ENCODE measurements around the gene CNTN1.

Gene CNTN1

DNA sequence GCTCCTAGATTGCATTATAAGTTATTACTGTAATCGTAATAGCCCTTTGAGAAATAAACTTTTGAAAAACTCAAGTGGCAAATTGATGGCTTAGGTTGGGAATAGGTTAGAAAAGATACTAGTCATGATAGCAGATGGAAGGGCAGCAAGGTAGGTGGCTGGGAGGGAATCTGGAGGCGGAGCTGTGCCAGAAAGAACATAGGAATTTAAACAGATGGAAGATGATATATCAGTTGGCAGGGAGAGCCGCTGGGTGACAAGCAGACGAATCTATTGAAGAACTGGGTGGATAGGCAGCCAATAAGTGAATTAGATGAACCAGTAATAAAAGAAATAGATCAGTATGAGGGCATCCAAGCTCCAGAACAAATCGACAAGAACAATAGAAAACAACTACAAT is 142.1 kb downstream of the CNTN1 start:
- no peak for DNase-seq (ENCODE audit: low read depth in 3 of 3, low spot score in 1 of 3)

- DNase-seq (ENCODE audit: low read depth in 3 of 3, low spot score in 1 of 3): no peak
Observed at GRCh38 chr12:40837891-40838429, 145.7 kb downstream of the CNTN1 start.

- no peak for DNase-seq (ENCODE audit: low read depth in 3 of 3, low spot score in 1 of 3)
Observed at GRCh38 chr12:40843495-40843894, 151.3 kb downstream of the CNTN1 start.

GRCh38 chr12:40853221-40853620 is 161.0 kb downstream of the CNTN1 start:
- DNase-seq (ENCODE audit: low read depth in 3 of 3, low spot score in 1 of 3): no peak

DNA sequence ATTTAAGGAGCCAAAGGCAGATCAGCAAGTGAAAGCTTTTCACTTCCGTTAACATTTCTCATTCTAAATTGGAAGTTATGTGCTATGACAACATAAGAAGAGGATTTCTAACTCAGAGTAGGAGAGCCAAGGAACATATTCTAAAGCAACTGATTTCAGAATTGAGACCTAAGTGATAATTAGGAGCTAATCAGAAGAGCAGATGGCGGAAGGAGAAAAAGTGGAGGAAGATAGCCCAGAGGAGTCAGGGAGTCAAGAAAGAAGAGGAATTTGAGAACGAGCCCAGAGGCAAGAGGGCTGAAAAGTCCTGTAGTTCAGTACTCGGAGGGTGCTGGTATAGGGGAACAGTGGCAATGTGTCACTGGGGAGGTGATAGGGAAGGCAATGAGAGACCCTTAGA is 162.4 kb downstream of the CNTN1 start:
- DNase-seq (ENCODE audit: low read depth in 3 of 3, low spot score in 1 of 3): no peak

DNA sequence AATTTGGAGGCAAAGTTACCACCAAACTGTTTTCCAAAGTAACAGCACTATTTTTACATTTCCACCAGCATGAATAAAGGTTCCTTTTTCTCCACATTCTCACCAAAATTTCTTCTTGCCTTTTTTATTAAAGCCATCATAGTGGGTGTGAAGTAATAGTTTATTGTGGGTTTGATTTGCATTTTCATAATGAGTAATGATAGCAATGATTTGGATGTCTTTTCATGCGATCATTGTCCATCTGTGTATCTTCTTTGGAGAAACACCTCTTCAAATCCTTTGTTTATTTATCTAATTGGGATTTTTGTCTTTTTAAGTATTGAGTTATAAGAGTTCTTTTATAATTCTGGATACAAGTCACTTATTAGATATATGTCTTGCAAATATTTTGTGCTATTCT is 172.7 kb downstream of the CNTN1 start:
- DNase-seq (ENCODE audit: low read depth in 3 of 3, low spot score in 1 of 3): no peak

DNA sequence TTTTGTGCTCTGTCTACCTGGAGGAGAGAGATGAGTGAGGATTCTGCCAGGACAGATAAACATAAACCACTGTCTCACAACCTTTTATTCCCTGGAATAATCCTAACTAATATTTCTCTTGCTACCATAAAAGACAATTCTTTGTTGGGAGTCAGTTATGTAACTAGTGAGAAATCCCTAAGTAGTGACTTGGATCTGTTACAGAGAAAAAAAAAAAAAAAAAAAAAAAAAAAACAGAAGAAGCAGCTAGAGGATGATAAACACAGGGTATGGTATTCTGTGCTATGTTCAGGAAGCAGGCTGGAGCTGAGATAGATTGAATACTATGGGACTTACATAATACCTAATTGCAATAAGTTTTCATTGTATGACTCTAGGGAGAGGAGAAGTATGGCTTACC is 178.7 kb downstream of the CNTN1 start:
- no peak for DNase-seq (ENCODE audit: low read depth in 3 of 3, low spot score in 1 of 3)

- DNase-seq (ENCODE audit: low read depth in 3 of 3, low spot score in 1 of 3): no peak
Observed at GRCh38 chr12:40874868-40875267, 182.6 kb downstream of the CNTN1 start.

DNA sequence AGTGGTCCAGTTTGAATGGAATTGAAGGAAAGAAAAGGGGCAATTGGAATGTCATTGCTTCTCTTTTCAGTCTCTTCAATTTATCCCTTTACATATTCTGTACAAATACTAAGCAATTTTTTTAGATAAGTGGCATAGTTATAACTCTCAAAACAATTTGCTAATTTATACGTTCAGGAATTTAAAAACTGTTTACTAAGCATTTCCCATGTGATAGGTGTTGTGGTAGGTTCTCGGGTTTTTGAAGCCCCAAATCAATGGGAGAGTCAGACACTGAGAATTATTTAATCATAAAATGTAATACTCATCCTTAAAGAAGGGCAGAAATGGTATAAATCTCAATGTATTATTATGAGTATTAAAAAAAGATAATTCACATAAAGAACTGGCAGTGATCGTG is 197.1 kb downstream of the CNTN1 start:
- no peak for DNase-seq (ENCODE audit: low read depth in 3 of 3, low spot score in 1 of 3)

GRCh38 chr12:40892528-40892927 is 200.3 kb downstream of the CNTN1 start:
- no peak for DNase-seq (ENCODE audit: low read depth in 3 of 3, low spot score in 1 of 3)

- DNase-seq (ENCODE audit: low read depth in 3 of 3, low spot score in 1 of 3): no peak
Observed at GRCh38 chr12:40898505-40898904, 206.3 kb downstream of the CNTN1 start.

DNA sequence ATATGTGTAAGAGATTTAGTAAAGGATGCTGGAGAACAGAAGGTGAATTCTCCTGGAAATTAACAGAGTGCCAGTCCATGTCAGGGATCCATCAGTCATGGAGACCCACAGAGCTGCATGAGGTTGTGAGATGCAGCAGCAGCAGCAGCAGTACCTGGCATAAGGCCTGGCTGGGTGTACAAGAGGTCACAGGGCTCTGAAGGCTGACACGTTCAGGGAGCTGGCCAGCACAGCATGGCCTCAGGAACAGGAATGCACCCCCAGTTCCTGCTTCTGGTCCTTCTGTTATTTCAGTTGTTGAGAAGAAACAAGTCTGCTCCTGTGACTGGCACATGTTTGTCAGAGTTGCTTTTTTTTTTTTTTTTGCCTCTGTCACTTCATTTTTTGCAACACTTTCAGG is 210.8 kb downstream of the CNTN1 start:
- DNase-seq (ENCODE audit: low read depth in 3 of 3, low spot score in 1 of 3): no peak

DNA sequence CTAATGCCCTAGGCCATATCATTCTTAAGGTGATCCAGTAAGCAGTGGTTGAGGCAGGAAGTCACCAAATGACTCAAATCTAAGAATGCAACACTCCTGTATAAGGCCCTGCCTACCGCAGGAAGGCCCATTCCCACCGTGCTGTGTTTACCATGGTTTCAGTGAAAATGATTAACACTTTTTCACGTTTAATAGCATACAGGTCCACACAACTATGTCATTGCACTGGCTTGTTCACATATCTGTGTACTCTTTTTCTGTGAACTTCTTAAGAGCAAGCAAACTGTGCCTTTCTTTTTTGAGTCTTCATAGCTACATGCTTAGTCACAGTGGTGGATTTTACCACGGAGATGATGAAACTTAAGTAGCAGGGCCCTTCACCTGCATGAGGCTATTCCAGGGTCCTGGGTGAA is 214.9 kb downstream of the CNTN1 start:
- no peak for DNase-seq (ENCODE audit: low read depth in 3 of 3, low spot score in 1 of 3)

GRCh38 chr12:40911676-40912075 is 219.4 kb downstream of the CNTN1 start:
- DNase-seq (ENCODE audit: low read depth in 3 of 3, low spot score in 1 of 3): no peak

DNA sequence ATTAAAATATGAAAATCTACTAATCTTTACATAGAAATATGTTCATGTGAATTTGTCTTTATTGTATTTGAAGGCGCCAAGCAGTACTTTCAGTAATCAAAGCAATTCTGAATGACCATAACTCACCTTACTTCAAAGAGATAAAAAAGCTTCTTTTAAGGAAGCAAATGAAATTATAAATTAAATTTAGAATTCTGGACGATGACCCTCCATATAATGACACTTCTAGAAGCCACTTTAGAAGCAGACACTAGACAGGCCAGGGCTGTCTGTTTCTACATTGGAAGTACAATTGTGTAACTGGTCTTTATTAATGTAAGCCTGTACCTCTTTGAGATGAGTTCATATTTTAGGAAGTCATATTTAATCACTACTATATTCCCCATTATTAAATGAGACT is 222.9 kb downstream of the CNTN1 start:
- DNase-seq (ENCODE audit: low read depth in 3 of 3, low spot score in 1 of 3): no peak

DNA sequence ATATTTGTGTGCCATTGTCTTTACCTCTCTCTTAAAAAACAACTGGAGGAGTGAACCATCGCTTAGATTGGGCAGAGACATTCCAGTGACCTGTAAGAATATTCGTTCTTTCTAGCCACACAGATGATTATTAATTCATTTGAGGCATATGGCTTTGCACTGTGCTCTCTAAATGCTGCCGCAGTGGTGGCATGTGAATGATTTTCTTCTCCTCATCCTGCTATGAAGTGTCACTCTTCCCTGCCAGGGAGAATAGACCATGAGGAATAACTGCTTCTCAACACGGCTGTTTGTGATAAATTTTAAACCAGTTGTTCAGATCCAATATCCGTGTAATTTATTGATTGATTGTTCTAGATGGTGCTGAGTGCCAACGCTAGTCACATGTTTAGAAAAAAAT is 225.3 kb downstream of the CNTN1 start:
- no peak for DNase-seq (ENCODE audit: low read depth in 3 of 3, low spot score in 1 of 3)

DNA sequence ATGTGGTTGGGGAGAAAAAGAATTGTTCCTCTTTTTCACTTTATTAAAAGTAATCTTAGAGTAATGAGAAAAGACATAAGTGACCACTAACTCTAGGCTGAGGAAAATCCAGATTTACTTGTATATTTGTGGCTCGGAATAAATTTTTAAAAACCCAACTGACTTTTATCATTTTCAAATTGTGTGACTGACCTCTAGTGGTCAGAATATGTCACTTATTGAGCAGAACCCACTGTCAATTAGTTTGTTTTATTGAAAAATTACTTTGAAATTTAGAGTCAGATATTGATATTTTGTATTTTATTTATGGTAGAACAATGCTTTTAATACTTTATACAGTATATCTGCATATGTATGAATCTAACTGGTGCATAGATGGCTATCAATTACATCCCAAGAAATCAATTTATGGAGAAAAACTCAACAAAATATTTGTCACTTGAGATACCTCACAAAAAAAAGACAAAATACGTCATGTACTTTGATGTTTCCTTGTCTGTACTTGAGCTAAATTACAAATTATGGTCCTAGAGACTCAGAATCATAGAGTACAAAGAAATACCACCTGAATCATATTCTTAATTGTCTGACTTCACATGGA is 229.4 kb downstream of the CNTN1 start:
- no peak for DNase-seq (ENCODE audit: low read depth in 3 of 3, low spot score in 1 of 3)

DNA sequence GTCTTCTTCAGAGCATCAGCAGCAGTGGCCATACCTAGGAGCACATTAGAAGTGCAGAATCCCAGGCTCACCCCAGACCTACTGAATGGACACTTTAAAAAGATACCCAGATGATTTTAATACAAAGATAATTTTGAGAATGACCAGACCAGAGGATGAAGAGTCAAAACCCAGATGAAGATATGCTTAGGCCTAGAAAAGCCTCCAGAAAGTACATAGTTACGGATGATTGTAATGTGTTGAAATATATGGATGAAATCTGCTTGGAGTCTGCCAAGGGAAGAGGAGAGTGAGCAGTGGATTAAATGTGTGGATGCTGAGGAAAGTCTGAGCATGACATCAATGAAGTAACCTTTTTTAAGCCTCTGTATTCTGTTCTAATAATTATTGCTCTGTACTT is 245.7 kb downstream of the CNTN1 start:
- no peak for DNase-seq (ENCODE audit: low read depth in 3 of 3, low spot score in 1 of 3)

DNA sequence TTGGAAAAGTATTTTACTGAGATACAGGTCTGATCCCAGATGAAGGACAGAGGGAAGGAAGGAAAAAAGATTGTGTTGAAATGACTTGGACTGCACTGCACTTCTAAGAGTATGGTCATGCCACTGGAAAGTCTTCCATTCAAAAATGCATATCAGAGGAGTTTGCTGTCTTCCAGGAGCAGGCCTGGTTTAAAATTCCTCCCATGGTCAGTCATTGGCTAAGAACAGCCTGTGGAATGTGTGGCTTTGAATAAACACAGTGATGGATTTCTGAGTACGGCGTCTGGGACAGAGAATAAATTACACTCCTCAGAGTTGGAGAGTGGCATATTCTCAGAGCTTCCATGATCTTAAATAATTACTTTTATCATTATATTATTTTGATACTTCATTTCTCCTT is 250.1 kb downstream of the CNTN1 start:
- no peak for DNase-seq (ENCODE audit: low read depth in 3 of 3, low spot score in 1 of 3)

DNA sequence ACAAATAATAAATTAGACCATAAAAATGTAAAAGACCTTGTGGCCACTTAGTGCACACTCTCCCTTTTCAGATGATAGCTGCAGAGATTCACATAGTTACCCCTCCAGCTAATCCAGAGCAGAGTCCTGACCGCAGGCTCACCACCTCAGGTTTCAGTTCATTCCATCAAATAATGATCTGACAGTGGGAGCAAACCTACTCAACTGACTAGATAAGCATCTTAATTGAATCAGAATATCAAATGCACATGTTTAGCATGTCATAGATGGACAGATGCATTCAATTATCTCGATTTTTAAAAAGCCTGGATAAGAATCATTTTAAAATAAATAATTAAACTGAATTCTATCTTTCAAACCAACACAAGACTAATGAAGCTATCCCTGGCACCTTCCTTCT is 253.5 kb downstream of the CNTN1 start:
- no peak for DNase-seq (ENCODE audit: low read depth in 3 of 3, low spot score in 1 of 3)

GRCh38 chr12:40946612-40947194 is 254.5 kb downstream of the CNTN1 start:
- DNase-seq (ENCODE audit: low read depth in 3 of 3, low spot score in 1 of 3): no peak

- no peak for DNase-seq (ENCODE audit: low read depth in 3 of 3, low spot score in 1 of 3)
Observed at GRCh38 chr12:40947797-40948196, 255.6 kb downstream of the CNTN1 start.

DNA sequence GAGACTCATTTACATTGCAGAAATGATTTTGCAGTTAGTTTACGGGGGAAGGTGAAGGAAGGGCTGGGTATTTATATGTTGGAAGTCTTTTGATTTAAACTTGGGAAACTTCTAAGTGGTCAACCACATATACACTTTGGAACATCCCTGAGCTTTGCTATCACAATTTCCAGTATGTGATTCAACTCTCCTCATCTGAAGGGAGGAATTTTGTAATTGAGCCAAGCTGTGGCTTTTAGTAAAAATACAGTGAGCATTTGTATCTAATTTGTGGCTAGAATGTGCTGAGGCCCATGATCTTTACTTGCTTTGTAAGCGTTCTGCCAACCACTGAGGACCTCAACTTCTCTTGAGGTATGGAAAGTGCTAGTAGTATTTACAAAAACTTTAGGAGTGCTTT is 260.8 kb downstream of the CNTN1 start:
- no peak for DNase-seq (ENCODE audit: low read depth in 3 of 3, low spot score in 1 of 3)

Data from stimulated activated CD4-positive, alpha-beta T cell treated with anti-CD3 and anti-CD28 coated beads, TNF-alpha, amount 100 ng/mL, for 1 hour (primary cell).